Stimulated activated naive CD8-positive, alpha-beta T cell treated with anti-CD3 and anti-CD28 coated beads, Interleukin-15, Interleukin-2, amounts not matched to agents 100 U/mL and 50 U/mL, for 24 hours (primary cell): ENCODE results near the gene C19orf85.
A peak's percentile ranks its signal among the peaks of the same experiment; 100 is the strongest.

ENCODE experiments used
- ATAC-seq: fragments of 150-1000 bp; cut with Tn5 transposase; one replicate; pipeline ENCODE4 v1.10.0; 2021
- DNase-seq: peaks from one replicate; pipeline ENCODE4 v3.0.0; 2021

C19orf85 gene

DNA sequence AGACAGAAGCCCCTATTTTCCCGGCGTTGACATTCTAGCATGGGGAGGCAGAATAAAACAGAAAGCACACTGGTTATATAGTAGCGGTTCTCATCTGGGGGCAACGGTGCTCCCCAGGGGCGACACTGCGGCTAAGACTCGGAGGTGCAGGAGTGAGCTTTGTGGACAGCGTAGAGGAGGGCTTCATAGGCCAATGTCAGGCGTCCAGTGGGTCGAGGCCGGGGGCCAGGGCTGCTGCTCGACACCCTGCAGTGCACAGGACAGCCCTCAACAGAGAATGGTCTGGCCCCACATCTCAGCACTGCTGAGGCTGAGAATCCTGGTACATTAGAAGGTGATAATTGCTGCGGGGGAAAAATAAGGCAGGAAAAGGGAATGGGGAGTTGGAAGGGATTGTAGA lies 13.4 kb upstream of the C19orf85 start:
- no peak for DNase-seq
- ATAC-seq, result no peak

DNA sequence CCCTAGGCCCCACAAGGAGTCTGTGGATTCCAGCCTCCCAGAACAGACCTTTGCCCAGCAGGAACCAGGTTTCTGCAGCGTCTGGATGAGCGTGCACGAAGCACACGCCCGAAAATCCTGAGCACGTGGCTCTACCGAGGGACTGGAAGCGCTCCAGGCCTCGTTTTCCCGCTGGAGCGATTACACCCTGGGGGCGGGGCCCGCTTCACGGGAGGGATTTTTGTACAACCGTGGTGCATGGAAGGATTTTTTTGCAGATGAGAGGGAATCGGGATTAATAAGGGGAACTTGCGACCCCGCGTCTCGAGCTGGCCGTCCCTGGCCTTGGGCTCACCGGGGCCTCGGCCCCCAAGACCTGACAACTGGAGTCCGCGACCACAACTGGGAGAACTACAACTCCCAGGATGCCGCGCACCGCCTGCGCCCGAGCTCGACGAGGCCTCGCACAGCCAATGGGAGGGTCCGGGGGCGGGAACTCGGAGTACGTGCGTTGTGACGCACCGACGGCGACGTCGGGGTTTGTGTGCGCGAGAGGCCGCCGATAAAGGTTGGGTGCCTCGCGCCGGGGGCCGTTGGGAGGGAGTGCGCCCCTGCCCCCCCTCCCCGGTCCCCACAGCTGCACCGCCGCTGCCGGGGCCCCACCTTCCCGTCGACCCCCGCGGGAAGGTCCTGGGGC lies 11.7 kb upstream of the C19orf85 start, which contains the start of gene ZNF628:
ZNF628 (plus strand) TSS at position 518 of the 676 bp plus-strand sequence. CDS start 3,294 bp downstream, outside the sequence.
- ATAC-seq (peak; percentile 93), DNase-seq (peak; percentile 99)

DNA sequence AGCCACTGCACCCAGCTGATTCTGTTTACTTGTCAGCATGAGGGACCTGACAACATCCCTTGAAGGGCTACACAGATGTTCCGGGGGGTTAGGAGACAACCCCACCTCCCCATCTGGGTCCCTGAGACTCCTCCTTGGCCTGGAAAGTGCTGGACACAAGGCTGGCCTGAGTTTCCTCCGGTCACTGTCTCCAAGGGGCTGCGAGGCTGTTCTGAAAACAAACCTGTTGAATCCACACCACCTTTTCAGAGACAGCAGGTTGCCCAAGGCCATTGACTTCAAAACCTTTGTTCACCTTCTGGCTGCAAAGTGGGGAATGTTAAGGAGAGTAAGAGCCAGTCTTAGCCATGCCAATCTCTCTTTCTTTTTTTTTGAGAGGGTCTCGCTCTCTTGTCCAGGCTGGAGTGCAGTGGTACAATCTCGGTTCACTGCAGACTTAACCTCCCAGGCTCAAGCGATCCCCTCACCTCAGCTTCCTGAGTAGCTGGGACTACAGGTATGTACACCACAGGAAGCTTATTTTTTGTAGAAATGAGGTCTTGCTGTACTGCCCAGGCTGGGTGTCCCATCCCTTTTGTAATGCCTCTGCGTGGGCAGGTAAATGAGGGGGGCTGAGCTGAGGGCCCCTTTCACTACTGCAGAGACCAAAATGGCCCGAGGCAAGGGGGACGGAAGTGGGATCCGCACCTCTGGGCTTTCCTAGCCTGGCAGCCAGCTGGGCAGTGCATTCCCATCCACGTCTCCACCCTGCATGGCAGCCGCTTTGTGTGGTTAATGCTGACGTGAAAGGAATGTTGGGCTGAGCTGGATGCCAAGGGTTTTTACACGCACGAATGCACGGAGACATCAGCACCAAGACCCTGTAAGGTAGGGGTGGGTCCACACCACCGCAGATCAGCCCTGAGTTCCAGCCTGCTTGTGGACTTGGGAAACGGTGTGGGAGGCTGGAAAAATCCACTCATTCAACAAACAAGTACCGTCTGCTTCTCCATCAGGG lies 10.0 kb upstream of the C19orf85 start:
- DNase-seq (no peak), ATAC-seq (no peak)

DNA sequence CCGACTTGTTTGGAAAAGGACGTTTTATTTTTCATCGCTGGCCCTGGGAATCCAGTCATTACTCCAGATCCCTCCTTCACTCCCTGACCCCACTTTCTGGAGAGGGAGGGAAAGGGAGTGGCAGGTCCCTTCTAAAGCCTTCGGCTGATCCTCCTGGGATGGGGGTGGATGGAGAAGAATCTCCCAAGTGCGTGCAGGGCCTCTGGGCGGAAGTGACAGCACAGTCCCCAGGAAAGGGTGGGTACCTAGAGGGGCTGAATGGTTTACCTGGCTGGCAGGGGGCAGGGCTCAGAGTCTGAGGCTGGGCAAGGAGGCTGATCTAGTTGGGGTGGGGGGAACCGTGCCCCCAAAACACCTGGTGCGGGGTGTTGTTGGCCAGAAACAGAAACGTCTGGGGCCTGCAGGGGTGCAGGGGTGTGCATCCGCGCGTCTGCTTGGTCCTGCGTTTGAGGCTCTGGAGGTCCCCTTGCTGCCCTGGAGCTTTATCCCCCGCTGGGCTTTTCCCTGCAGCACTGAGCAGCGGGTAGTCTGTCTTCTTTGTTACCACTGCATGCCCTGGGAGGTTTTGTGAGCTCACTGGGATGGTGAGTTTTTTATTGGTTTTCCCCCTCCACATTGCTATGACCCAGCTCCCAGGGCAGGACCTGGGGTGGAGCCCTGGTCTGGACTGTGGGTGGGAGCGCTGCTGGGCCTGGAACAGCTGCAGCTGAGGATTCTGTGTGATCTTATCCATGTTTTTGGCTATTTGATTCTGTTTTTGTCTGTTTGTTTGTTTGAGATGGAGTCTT lies 8.9 kb upstream of the C19orf85 start:
- DNase-seq (no peak), ATAC-seq (no peak)

DNA sequence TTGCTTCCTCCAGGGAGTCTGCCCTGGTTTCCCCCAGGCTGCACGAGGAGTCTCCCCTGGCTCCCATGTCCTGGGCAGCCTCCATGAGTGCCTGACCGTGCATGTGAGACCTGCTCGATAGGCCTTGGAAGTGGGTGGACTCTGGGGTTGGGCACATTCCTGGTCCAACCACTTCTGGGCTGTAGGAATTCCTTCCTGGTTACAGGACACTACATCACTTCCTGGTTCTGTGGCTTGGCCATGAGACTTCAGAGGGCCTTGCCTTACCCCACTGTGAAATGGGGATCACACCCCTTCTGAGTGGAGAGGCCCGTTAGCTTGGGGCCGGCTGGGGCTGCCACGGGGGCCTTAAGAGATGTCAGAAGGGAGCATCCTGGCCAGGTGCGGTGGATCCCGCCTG lies 7.9 kb upstream of the C19orf85 start:
- ATAC-seq, result no peak
- no peak for DNase-seq

DNA sequence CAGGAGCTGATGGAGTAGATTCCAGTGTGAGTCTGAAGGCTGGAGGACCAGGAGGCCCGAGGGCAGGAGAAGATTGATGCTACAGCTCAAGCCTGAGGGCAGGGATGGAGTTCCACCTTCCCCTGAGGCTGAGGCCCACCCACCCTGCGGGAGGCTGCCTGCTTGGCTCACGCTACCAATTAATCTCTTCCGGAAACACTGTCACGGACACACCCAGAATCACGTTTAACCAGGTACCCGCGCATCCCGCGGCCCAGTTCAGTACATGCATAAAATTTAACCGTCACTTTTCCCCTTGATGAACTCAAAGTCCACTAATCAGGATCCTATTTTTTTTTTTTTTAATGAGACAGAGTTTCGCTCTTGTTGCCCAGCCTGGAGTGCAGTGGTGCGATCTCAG lies 6.7 kb upstream of the C19orf85 start:
- DNase-seq, result no peak
- no peak for ATAC-seq

DNA sequence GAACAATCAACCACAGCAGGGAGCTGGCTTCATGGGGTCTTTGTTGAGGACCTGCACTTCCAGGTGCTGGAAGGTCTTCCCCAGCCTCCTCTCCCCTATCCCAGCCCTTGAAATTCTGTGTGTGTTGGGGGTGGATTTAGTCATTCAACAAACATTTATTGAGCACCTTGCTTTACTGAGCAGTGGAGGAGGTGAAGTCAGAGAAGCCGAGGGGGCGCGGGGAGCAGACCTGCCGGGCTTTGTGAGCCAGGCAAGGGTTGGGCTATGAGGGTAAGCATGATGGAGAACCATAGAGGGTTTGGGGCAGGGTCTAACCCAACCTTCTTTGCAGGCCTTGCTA lies 3.5 kb upstream of the C19orf85 start:
- ATAC-seq (no peak), DNase-seq (no peak)

DNA sequence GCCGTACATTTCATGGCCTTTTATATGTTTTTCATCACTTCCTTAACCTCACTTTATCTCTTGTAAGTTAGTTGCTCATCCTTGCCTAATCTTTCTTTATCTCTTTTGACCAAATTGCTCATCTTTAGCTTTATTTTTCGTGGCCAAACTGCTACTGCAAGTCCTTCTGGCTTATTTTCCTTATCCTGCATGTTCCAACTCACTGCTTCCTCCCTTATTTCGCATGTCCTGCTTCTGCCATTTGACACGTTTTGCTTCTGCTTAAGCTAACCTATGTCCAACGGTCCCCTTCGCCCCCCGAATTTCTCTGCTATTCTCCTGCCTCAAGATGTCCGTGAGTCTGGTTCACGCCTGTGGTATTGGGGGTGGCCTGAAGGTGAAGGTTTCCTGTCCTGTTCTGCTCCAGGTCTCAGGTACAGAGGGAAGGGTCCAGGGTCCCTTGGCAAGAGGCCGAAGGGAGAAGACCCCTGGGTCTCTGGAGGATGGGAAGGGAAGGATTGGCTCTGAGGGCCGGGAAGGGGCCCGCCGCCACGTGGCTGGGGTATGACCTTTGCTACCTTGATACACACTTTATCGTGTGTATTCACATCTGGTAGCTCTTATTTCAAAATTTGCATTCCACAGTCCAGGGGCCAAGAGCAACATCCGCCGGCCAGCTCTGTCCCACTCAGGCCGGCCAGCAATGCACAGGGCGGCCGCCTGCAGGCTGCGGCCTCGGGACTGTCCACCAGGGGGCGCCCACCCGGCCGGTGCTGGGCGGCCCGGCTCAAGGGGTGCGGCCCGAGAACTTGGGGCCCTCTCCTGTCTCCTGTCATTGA lies 2.9 kb upstream of the C19orf85 start:
- ATAC-seq, result peak; percentile 76

DNA sequence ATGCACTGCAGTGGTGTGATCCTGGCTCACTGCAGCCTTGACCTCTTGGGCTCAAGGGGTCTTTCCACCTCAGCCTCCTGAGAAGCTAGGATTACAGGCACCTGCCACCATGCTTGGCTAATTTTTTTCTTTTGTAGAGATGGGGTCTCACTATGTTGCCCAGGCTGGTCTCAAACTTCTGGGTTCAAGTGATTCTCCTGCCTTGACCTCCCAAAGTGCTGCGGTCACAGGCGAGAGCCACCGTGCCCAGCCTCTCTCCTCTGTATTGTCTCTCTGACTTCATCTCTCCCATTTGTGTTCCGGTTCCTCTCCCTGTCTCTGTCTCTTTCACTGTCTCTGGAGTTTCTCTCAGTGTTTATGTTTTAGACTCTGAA lies 1.7 kb upstream of the C19orf85 start:
- no peak for ATAC-seq
- no peak for DNase-seq

More for the DNA sequence above, 2.9 kb upstream of the C19orf85 start:
- DNase-seq, result peak; percentile 86

DNA sequence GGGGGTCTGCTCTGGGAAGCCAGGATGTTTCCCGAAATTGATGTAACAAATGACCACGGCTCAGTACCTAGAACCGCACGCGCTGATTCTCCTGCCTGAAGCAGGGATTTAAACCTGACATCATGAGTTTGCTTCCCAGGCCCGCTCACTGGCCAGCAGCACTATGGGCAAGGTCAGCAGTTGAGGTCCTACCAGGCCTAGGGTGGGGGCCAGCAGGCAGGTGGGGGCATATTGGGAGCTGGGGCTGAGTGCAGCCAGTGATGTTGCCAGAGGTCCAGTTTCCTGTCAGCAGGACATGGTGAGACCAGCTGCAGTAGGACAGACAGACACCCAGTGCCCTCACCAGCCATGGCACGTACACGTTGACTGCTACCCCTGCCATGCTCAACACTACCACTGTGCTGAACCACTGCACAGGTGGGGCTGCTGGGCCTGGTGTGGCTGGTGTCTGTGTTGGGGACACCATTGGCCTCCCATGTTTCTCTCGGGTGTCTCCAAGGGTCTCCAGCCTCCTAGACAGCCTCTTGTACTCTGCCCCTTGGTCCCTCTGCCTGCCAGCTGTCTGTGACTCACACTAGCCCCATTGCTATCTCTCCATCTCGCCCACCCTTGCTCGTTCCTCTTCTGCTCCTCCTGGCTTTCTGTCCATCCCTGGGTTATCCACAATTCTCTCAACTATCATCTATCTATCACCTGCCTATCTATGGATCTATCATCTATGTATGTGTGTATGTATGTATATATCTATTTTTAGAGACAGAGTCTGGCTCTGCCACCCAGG lies 1.1 kb upstream of the C19orf85 start:
- ATAC-seq (no peak), DNase-seq (no peak)

DNA sequence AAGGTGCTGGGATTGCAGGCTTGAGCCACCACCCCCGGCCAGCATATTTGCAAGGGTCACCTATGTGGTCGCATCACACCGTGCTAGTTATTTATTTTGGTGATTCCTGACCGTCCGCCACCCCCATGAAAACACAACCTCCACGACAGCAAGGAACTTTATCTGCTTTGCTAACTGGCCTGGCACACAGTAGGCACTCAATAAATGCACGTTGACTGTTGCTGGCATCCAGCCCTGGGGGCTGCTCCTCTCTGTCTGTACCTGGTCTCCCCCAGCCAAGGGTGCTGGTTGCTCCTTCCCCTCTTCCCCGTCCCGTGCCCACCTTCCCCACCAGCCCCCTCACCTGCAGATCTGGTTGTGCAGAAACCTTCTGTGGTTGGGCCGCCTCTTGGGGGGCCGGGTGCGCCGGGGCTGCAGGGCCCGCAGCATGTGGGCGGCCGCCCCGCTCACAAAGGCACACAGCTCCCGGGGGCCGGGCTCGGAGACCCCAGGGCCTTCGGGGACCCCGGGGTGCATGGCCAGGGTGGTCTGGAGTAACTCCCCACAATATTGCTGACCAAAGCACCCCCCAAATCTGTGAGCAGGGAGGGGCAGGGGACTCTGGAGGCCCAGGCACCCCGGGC lies 401 bp downstream of the C19orf85 start:
- ATAC-seq, result no peak
- DNase-seq, result no peak

DNA sequence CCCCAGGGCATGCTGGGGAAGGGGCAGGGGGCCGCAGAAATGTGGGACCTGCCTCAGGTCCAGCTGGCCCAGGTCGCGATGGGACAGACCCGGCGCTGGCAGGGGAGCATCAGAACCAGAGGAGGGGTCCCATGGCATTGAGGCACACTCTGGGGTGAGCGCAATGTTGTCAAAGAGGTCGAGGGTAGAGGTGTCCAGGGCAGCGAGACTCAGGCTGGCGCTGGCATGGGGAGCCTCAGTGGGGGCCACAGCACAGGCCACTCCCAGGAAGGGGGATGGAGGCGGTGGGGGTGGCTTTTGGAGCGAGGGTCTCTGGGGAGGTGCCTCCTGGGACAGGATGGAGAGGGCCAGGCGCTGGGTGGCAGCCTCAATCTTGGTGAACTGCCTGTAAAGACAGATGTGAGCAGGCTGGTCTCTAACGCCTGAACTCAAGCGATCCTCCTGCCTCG lies 944 bp downstream of the C19orf85 start:
- DNase-seq (no peak), ATAC-seq (no peak)

DNA sequence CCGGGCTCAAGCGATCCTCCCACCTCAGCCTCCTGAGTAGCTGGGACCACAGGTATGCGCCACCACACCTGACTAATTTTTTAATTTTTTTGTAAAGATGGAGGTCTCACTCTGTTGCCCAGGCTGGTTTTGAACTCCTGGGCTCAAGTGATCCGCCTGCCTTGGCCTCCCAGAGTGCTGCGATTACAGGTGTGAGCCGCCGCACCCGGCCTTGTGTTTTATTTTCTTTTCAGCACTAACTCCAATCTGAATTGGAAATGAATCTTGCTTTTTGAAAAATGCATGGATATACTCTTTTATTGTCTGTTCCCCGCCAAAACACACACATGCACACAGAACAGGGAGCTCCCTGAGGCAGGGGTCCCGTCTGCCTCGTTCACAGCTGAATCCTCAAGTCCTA lies 1.8 kb downstream of the C19orf85 start:
- ATAC-seq (no peak), DNase-seq (no peak)

DNA sequence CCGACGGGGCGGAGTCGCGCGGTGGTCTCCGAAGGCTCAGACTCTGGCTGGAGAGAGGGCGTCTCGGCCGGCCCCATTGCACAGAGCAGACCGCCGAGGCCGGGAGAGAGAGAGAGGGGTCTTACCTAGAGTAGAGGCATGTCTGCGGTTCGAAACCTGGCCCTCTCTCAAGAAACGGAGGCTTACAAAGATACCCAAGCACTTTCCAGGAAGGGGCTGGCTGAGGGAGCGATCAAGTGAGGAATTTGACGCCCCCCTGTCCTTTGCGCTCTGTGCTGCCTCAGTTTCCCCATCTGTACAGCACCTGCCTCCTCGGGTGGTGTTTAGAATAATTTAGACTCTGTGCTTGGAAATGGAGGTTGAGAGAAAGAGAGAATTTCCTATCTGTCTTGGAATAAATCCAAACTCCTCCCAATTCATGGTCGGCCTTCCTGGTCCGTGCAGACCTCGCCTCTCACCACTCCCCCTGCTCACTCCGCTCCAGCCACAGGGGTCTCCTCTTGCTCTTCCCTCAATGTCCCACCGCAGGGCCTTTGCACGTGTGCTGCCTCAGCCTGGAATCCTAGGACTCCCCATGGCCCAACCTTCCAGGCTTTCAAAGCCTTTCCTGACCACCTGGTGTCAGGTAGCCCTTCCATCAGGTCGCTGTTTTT lies 2.5 kb downstream of the C19orf85 start:
- ATAC-seq (no peak), DNase-seq (no peak)

DNA sequence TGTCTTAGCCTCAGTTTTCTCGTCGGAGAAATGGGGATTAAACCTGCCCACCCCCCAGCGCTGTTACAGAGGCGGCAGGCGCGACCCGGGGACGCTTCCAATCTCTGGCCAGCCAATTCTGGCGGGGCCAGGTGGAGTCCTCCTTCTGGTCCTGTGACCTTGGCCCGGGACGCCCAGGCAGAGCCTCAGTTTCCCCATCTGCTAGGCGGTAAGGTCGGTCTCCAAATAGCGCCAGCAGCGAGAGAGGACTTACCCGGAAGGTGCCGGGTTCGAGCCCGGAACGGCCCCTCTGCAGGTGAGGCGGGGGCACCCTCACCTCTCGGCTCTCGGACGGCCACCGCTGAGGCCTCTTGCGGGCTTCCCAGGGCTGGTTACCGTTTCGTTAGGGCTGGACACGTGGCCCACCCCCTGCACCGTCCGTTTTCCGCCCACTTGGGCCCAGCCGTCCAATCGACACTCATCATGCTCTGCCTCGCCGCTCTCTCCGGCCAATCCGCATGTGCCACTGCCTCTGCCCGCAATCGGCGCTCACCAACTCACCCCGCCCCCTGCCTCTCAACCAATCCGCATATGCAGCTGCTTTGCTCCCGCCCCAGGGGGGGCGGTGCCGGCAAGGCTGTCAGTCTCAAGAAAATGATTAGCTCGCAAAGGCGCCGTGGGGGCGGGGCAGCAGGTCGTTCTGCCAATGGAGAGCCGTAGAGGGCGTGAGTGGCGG lies 3.1 kb downstream of the C19orf85 start, which contains the start of gene ISOC2:
ISOC2 (minus strand) TSS at position 384 of the 715 bp plus-strand sequence. CDS start 5,156 bp downstream, outside the sequence.
- DNase-seq (peak; percentile 100), ATAC-seq (peak; percentile 97)

DNA sequence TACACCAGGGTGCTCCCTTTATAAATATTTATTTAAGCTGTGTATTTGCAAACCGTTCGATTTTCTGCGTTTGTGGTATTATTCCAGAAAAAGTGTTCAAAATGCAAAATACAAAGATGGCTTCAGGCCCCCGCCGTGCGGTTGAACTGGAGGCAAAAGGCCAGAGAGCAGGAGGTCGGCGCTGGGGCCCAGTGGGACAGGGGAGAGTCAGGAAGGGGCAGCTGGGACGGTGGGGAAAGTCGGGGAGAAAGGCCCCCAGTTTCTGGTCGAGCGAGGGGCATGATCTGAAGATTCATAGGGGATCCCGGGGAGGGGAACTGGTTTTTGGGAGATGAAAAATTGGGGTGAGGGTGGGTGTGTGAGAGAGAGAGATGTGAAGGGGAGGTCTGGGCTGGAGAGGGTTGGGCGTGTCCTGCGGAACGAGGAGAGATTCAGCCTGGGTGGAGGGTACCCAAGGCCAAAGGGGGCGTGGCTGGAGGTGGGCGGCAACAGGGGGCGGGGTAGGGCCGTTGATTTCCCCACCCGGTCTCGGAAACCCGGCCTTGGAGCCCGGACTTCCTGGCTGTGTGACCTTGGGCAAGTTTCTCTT lies 3.8 kb downstream of the C19orf85 start:
- ATAC-seq (no peak), DNase-seq (peak; percentile 71)

DNA sequence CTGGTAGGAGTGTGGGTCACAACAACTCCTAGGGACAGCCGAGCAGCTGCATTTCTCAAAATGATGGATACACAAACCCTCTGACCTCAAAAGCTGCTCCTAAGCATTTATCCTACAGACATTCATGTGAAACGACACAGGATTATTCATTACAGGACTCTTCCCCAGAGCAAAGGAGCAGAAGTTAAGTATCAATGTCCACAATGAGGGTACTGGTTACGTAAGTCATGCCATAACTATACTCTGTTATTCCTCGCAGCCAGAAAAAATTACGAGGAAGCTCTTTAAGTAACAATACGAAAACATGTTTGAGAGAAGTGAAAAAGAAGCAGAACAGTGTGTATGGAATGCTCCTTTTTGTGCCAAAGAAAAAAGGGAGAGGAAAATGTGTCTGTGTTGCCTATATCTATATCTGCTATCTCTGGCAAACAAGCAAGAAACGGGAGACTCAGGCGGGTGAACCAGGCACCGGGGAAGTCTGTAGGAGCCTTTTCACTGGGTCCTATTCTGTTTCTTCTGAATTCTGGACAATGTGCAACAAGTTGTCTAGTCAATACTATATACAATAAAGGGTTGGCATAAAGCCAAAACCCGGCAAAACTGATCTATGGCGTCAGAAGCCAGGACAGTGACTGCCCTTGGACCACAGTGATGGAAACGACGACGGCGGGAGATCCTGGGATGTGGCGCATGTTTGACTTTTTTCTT lies 4.4 kb downstream of the C19orf85 start:
- DNase-seq, result no peak
- ATAC-seq, result no peak

DNA sequence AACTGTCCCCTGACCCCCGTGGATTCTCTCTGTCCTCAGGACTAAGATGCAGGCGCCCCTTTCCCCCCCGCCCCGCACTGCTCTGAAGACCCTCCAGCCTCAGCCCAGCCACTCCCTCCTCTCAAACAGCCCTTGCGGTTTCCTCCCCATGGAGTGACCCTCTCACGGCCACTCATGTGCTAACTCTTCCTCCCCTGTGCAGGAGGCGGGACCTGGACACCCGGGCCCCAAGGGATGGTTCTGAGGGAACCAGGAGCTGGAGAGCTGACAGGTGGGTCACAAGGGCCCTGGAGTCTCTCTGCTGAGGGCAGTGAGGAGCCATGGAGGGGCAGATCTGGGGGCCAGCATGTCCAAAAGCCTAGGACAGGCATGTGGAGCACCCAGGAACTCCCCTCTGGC lies 5.0 kb downstream of the C19orf85 start:
- ATAC-seq, result no peak
- no peak for DNase-seq
